Ishikawa (cell line): ENCODE data around the gene PRRC2B.

Source experiments
- CEBPB ChIP-seq: IDR thresholded peaks from 2 replicates; pipeline ENCODE4 v1.6.1; 2012
- CREB1 ChIP-seq: IDR thresholded peaks from 2 replicates; pipeline ENCODE4 v1.6.1; 2012; ENCODE audit warnings: low read depth
- EGR1 ChIP-seq: IDR thresholded peaks from 2 replicates; pipeline ENCODE4 v1.6.1; 2012
- EP300 ChIP-seq: IDR thresholded peaks from 2 replicates; pipeline ENCODE4 v1.6.1; 2012; ENCODE audit warnings: borderline replicate concordance
- NFIC ChIP-seq: IDR thresholded peaks from 2 replicates; pipeline ENCODE4 v1.6.1; 2012
- RAD21 ChIP-seq: IDR thresholded peaks from 2 replicates; pipeline ENCODE4 v1.6.1; 2012; ENCODE audit warnings: low read depth
- TCF12 ChIP-seq: IDR thresholded peaks from 2 replicates; pipeline ENCODE4 v1.6.1; 2012; ENCODE audit warnings: low read depth
- TEAD4 ChIP-seq: IDR thresholded peaks from 2 replicates; pipeline ENCODE4 v1.6.1; 2012
- YY1 ChIP-seq: IDR thresholded peaks from 2 replicates; pipeline ENCODE4 v1.6.1; 2012; ENCODE audit warnings: low read depth
- ZBTB7A ChIP-seq: IDR thresholded peaks from 2 replicates; pipeline ENCODE4 v1.6.1; 2012; ENCODE audit warnings: low read depth
- TF ChIP-seq, protein P1 (sequence below): IDR thresholded peaks from 2 replicates; pipeline ENCODE4 v1.6.1; 2012; ENCODE audit warnings: low read depth, mild to moderate bottlenecking
- TF ChIP-seq, protein P2 (sequence below): IDR thresholded peaks from 2 replicates; pipeline ENCODE4 v1.6.1; 2012

- TF ChIP-seq CEBPB (no peak), EGR1 (no peak), ZBTB7A (peak; percentile 79), RAD21 (peak; percentile 94), CREB1 (no peak), NFIC (no peak), EP300 (0 out of 2 replicates have a peak, but pooled peaks have one; percentile 18), TEAD4 (no peak), YY1 (0 out of 2 replicates have a peak, but pooled peaks have one; percentile 10), TCF12 (0 out of 2 replicates have a peak, but pooled peaks have one; percentile 37)
- TF ChIP-seq, protein P1, sequence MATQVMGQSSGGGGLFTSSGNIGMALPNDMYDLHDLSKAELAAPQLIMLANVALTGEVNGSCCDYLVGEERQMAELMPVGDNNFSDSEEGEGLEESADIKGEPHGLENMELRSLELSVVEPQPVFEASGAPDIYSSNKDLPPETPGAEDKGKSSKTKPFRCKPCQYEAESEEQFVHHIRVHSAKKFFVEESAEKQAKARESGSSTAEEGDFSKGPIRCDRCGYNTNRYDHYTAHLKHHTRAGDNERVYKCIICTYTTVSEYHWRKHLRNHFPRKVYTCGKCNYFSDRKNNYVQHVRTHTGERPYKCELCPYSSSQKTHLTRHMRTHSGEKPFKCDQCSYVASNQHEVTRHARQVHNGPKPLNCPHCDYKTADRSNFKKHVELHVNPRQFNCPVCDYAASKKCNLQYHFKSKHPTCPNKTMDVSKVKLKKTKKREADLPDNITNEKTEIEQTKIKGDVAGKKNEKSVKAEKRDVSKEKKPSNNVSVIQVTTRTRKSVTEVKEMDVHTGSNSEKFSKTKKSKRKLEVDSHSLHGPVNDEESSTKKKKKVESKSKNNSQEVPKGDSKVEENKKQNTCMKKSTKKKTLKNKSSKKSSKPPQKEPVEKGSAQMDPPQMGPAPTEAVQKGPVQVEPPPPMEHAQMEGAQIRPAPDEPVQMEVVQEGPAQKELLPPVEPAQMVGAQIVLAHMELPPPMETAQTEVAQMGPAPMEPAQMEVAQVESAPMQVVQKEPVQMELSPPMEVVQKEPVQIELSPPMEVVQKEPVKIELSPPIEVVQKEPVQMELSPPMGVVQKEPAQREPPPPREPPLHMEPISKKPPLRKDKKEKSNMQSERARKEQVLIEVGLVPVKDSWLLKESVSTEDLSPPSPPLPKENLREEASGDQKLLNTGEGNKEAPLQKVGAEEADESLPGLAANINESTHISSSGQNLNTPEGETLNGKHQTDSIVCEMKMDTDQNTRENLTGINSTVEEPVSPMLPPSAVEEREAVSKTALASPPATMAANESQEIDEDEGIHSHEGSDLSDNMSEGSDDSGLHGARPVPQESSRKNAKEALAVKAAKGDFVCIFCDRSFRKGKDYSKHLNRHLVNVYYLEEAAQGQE, result no peak
- TF ChIP-seq, protein P2, sequence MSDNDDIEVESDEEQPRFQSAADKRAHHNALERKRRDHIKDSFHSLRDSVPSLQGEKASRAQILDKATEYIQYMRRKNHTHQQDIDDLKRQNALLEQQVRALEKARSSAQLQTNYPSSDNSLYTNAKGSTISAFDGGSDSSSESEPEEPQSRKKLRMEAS, result peak; percentile 49; the same call in 1 of the 2 replicates
These were observed 43.9 kb upstream of the PRRC2B start for GRCh38 chr9:131349881-131350563.
